Activated CD8-positive, alpha-beta memory T cell treated with anti-CD3 and anti-CD28 coated beads, Interleukin-2, amount 50 U/mL, for 4 hours (primary cell): ENCODE data around the gene MED10.

Source experiments
- DNase-seq: peaks from one replicate; pipeline ENCODE4 v3.0.0-alpha.2; 2020

MED10 gene

DNA sequence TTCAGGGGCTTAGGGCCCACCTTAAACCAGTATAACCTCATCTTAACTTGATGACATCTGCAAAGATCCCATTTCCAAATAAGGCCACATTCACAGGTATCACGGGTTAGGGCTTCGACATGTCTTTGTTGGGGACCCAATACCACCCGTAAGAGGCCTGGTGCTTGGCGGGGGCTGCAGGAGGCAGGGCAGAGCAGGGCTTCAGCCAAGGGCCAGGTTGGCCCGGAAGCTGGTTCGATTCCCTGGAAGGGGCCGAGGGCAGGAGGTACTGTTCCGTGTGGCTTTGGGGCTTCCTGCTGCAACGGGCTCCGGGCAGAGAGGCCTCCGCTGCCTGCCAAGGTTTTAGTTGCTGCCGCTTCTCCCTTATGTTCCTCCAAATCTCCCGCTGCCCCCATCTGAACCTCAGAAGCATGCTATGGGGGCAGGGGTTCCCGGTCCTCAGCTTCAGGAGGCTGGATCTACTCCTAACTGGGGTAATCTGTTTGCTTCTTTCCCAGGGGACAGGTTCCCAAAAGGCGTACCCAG lies 29.8 kb downstream of the MED10 start:
- no peak for DNase-seq

DNA sequence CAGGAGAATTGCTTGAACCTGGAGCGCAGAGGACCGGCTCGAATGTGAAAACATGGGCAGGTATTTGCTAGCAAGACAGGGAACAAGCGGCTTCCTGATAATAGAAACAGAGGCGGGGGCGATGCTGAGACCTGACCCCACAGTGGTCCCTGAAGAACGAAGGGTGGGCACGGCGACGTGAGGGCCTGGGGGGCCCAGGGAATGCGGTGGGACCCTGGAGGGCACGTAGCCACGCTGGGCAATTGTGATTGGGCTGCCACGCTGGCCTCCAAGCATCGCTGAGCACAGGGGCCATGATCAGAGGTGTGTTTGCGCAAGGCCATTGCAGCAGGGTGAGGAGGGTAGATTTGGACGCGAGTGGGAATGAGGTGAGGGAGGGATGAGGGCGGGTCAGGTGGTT lies 30.7 kb downstream of the MED10 start:
- DNase-seq = no peak

DNA sequence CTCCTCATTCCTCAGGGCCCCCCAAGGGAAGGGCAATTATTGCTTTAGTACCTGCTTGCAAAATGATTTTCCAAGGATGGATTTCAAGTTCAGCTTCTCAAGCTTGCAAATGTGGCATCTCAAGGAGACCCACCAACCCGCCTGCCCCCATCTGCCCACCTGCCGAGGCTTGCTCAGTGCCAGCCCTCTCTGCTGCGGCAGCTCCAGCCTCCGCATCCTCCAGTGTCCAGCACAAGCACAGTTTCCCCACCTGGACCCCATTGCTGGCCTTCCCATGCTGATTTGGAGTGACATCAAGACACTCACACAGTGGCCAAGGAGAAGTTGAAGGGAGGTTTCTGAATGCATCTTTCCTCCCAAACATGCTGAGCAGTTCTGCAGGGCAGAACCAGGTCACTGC lies 31.2 kb downstream of the MED10 start:
- no peak for DNase-seq

DNA sequence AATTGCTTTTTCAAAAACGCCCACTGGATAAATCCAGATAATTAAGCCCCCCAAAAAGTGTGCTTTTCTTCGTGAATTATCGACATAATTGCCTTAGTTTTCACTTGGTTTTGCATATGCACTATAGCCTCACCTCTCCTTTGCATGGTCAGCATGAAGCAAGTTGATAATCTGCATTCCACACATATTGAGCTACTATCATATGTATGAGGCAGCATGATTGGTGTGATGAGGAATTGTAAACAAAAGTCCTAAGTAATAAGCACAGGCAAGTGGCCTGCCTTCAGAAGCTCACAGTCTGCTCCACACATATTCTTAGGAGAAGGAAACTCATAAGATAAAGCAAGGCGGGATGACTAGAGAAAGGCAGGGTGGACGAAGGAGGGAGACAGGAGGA lies 33.8 kb downstream of the MED10 start:
- no peak for DNase-seq

DNA sequence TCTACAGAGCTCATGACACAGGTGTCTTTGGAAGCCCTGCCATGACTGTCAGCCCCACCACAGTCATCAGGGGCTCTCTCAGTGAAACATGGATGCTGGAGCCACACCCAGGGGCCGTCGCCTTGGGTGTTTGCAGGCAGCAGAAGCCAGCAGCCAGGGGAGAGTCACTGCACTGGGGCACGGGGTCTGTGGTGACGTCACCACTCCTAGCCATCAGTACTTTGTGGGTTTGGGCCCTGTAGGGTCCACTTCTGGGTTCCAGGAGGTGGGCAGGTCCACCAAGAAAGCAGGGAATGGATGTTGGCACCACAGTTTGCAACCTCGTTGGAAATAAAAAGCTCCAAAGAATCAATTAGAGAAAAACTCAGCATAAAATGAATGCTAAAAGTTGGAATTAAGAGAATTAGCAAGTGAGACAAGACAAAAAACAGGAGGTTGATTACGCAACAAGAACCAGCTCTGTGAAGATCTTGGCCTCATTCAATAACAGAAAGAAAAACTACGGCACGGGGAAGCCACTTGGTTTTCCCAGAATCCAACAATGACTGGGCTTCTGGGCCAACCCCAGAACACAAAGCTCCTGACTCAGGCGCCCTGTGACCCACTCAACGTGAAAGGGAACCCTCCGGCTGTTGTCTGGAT lies 34.3 kb downstream of the MED10 start:
- no peak for DNase-seq

DNA sequence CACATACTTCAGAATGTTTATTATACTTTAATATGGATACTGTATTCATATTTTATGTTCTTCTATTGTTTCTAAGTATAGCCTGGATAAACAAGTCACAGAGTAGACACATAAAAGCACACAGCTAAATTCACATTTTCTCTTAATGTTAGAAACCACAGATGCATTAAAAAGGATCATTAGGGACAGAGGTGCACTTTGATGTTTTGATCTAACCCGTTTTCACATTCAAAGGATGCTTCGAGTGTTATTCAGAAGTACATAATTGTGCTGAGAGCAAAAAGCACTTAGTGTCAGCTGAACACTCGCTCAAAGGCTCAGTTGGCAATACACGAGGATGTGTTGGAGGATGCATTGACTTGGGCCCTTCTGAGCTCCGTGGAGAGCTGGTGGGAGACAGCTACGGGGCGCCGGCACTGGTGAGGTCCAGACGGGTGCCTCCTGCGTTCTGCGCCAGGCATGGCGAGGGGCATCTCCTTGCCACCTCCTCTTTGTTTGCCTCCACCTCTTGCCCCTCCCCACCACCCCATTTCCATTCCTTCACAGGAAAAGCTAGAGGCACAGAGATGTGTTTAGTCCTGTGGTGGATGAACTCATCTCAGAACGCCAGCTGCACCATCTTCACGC lies 35.5 kb downstream of the MED10 start:
- no peak for DNase-seq

DNA sequence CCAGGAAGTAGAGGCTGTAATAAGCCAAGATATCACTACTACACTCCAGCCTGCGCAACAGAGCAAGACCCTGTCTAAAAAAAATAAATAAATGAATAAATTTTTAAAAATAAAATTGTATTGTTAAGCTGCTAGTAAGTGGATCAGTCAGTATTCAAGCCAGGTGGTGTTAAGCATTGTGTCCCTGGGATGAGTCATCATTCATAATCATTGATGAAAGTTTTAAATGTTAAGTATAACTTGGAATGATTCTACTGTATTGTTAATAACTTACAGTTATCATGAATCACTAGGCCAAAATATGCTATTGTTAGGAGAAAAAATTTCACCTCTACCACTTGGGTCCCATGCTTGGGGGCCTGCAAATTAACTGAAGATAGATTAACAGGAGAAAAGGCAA lies 38.2 kb downstream of the MED10 start:
- DNase-seq = no peak

DNA sequence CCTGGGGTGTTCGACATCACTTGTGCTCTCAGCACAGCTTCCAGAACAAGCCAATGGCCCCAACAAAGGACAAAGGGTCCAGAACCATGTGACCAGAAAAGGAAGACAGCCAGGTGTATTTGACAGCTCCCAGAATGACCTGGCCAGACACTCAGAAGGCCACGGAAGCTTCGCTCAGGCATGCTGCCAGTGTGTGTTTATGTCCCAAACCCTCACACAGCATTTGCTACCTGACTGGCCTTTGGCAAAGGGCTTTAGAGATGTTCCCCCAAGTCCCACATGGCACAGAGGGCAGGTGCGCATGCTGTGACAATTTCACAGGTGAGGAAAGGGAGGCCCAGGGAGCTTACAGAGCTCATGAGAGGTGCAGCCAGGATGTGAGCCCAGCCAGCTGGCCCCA lies 39.5 kb downstream of the MED10 start:
- no peak for DNase-seq

DNA sequence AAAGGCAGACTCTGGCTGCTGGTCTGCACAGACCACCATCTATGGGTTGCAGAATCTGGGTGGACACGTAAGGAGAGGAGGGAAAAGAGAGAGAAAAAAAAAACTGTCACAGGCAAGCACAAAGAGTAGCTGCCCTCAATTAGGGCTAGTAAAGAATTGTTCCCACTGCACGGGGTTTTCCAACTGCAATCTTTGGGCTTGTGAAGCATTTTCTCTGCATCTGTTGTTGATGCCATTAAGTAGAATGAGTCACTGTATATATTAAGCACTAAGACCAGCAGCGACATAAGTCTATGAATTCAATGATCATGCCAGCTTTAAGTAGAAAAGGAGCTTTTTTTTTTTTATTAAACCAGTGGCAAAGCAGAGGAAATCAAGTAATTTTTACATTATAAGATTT lies 40.2 kb downstream of the MED10 start:
- no peak for DNase-seq

DNA sequence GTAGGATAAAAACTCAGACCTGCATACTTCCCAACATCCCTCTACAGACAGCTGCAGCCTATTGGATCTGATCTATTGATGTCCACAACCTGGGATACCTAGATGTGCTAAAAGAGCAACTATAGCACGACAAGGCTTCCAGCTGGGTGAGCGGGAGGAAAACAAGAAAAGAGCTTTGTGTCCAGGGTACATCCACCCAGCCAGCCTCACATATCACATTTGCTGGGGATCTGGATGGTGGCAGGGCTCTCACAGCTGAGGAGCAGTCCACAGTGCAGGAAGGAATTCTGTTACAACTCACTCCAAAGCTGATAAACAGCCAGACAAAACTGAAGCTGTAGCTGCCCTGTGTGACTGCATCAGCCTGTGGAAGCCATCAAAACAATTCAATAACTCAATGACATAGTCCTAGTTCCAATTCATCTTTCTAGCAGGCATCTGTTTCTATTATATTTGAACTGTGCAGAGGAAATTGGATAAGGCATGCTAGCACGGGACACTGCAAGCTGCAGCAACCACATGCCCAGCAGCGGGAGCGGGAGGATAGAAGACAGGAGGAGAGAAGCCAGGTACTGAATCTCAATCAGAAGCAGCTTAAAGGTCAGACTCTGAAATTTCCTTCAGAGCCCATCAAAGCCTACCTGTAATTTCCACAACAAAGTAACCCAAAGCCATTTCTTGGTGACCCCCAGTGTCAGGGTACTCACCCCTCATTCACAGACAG lies 45.0 kb downstream of the MED10 start:
- no peak for DNase-seq

DNA sequence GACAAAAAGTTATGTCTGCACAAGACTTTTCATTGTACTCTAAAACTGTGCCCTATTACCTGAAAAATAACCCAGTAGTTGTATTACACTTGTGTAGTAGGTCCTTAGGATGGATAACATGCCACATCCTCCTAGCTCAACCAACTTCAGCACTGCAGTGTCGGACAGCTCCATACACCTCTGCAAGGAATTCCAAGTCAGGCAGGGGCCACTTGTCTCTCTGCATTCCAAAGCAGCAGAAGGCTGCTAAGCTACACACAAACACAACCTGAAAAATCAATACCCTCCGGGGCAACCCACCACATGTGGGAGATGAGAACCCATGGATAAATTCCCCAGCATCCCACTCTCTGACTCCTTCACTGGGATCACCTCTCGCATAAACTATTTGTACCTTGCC lies 50.2 kb downstream of the MED10 start:
- no peak for DNase-seq

DNA sequence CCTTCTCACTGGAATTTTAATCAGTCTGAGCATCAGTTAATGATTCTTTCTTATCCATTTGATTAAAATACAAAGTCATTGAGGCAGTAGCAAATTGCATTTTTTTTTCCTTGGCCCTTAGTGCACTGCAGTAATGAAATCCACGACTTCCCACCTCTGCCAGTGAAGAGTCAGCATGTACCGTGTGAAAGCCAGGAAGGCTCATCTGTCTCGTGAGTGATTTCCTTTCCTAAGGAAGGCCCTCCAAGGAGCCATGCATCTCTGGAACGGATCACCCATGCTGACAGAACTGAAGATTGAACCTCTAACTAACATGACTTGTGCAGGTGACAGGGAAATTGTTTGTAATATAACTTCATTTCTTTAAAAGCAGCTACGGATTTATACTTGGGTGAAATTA lies 51.6 kb downstream of the MED10 start:
- DNase-seq = no peak

DNA sequence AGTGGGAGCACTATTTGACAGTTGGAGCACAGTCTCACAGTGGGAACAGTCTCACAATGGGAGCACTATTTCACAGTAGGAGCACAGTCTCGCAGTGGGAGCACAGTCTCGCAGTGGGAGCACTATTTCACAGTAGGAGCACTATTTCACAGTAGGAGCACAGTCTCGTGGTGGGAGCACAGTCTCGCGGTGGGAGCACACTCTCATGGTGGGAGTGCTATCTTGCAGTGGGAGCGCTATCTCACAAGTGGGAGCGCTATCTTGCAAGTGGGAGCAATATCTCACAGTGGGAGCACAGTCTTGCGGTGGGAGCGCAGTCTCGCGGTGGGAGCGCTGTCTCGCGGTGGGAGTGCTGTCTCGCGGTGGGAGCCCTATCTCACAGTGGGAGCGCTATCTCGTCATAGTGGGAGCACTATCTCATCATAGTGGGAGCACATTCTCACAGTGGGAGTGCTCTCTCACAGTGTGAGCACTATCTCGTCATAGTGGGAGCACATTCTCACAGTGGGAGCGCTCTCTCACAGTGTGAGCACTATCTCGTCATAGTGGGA lies 56.1 kb downstream of the MED10 start:
- DNase-seq = no peak
